GM12878 (cell line): Measurements from ENCODE around the gene DIDO1. TPM values are rescaled to one million over a fixed set of nuclear protein-coding genes. Genes with fewer than 3 reads are reported as not detected.

Experiments
- CEBPZ ChIP-seq: fragments of 150-350 bp; IDR thresholded peaks from 2 replicates; pipeline ENCODE4 v1.6.1; 2016; ENCODE audit warnings: low read depth, low read length
- CTCF ChIP-seq, 3 experiments: IDR thresholded peaks in 2 of 3; conservative IDR thresholded peaks in 1 of 3; 2 replicates each; pipeline ENCODE4 v1.5.1; 2011; ENCODE audit warnings: low read depth in 3 of 3, low read length in 3 of 3, mild to moderate bottlenecking in 3 of 3, control low read depth in 2 of 3, moderate library complexity in 2 of 3, inconsistent platforms in 1 of 3, mixed read lengths in 1 of 3; ENCODE audit not compliant: control insufficient read depth in 2 of 3, insufficient read depth in 1 of 3; ENCODE audit errors: extremely low read depth in 1 of 3
- IKZF2 ChIP-seq, 2 experiments: fragments of 450-650 bp; IDR thresholded peaks; 2 replicates each; pipeline ENCODE4 v1.6.1; 2017; ENCODE audit warnings: mild to moderate bottlenecking in 2 of 2, moderate library complexity in 2 of 2
- IRF3 ChIP-seq: fragments of 450-650 bp; IDR thresholded peaks from 2 replicates; pipeline ENCODE4 v1.6.1; 2014; ENCODE audit warnings: mild to moderate bottlenecking
- POLR2AphosphoS5 ChIP-seq: IDR thresholded peaks from 2 replicates; pipeline ENCODE4 v1.6.1; 2011; ENCODE audit warnings: mild to moderate bottlenecking, low read length, inconsistent platforms
- YBX1 ChIP-seq: fragments of 450-650 bp; IDR thresholded peaks from 2 replicates; pipeline ENCODE4 v1.6.1; 2016; ENCODE audit warnings: antibody characterized with exemption
- polyA plus RNA-seq, 11 experiments: library from polyadenylated mRNA; depleted of rRNA in 4 of 11; unstranded in 6 of 11; stranded (reverse) in 5 of 11; fragments of >200 nt; fragmentation: Nextera tagmentation in 4 of 11; fragmentation: Illumina TruSeq in 1 of 11; extraction: Ambion mirVana in 4 of 11; extraction: Trizol in 1 of 11; gene quantifications; 1 replicate in 1 of 11; 2 replicates in 10 of 11; pipeline versions ENCODE4 v1.2.1 to v1.2.3, GENCODE V29; 2011 to 2016; ENCODE audit warnings: inconsistent platforms in 2 of 11, missing spikeins in 2 of 11, low read depth in 1 of 11
- total RNA-seq, 4 experiments: library from RNA; depleted of rRNA in 3 of 4; stranded (reverse); fragments of >200 nt in 3 of 4; fragmentation: Illumina TruSeq in 1 of 4; extraction: Trizol in 1 of 4; gene quantifications; 2 replicates each; pipeline versions ENCODE4 v1.2.1 to v1.2.3, GENCODE V29; 2013 to 2021

The DIDO1 gene
- total and polyA plus RNA-seq, 10 of the 15 experiments (the other 5 are each of a cell fraction or from before 2014, with no cell fraction given): 5.5 to 56.4 (median 38.4) TPM

GRCh38 chr20:62972845-62973745, 46.8 kb upstream of the DIDO1 start (continued):
- TF ChIP-seq CTCF (IDR thresholded peaks at IDR 0.05 in 2 of 3, conservative IDR thresholded peaks at IDR 0.05 in 1 of 3; ENCODE audit: control insufficient read depth in 2 of 3, extremely low read depth in 1 of 3, insufficient read depth in 1 of 3, low read depth in 3 of 3, low read length in 3 of 3) (no peak), YBX1 (no peak), POLR2AphosphoS5 (no peak), IKZF2 (IDR thresholded peaks at IDR 0.05) (no peak), CEBPZ (no peak), IRF3 (no peak)
